ENCODE data around the gene EVI5. TPM values are rescaled to one million over a fixed set of nuclear protein-coding genes. Genes with fewer than 3 reads are reported as not detected.
A peak's percentile ranks its signal among the peaks of the same experiment; 100 is the strongest.
"Not testable (repeated sequence)": the region's sequence is repeated elsewhere in the genome, so short reads cannot be mapped to it uniquely, and the experiment has no call there.

The EVI5 gene
- total RNA-seq, 1 experiment from 2014 or later: 7.2 TPM

- DNase-seq (ENCODE audit: low read depth): peak; percentile 32
These were observed 35.8 kb downstream of the EVI5 start for GRCh38 chr1:92749024-92749634.

GRCh38 chr1:92748138-92748537 is 36.8 kb downstream of the EVI5 start:
- DNase-seq (ENCODE audit: low read depth): no peak

- DNase-seq (ENCODE audit: low read depth): no peak
These were observed 37.2 kb downstream of the EVI5 start for GRCh38 chr1:92747735-92748134.

GRCh38 chr1:92746255-92746654 is 38.7 kb downstream of the EVI5 start:
- DNase-seq (ENCODE audit: low read depth): not testable (repeated sequence)

- DNase-seq (ENCODE audit: low read depth): no peak
These were observed 41.7 kb downstream of the EVI5 start for GRCh38 chr1:92743221-92743620.

GRCh38 chr1:92739669-92740524 is 45.0 kb downstream of the EVI5 start:
- no peak for DNase-seq (ENCODE audit: low read depth)

GRCh38 chr1:92736395-92736794 is 48.5 kb downstream of the EVI5 start:
- DNase-seq (ENCODE audit: low read depth): peak; percentile 2

- no peak for DNase-seq (ENCODE audit: low read depth)
These were observed 54.4 kb downstream of the EVI5 start for GRCh38 chr1:92730476-92730875.

- no peak for DNase-seq (ENCODE audit: low read depth)
These were observed 56.2 kb downstream of the EVI5 start for GRCh38 chr1:92728697-92729096.

- DNase-seq (ENCODE audit: low read depth): not testable (repeated sequence)
These were observed 61.2 kb downstream of the EVI5 start for GRCh38 chr1:92723713-92724112.

GRCh38 chr1:92721886-92722285 is 63.0 kb downstream of the EVI5 start:
- DNase-seq (ENCODE audit: low read depth): no peak

GRCh38 chr1:92721157-92721556 is 63.8 kb downstream of the EVI5 start:
- DNase-seq (ENCODE audit: low read depth): not testable (repeated sequence)

GRCh38 chr1:92715476-92715951 is 69.4 kb downstream of the EVI5 start:
- not testable (repeated sequence) for DNase-seq (ENCODE audit: low read depth)

GRCh38 chr1:92713939-92714338 is 71.0 kb downstream of the EVI5 start:
- DNase-seq (ENCODE audit: low read depth): no peak

- DNase-seq (ENCODE audit: low read depth): no peak
These were observed 73.3 kb downstream of the EVI5 start for GRCh38 chr1:92711473-92712165.

- peak; percentile 40 for DNase-seq (ENCODE audit: low read depth)
These were observed 75.2 kb downstream of the EVI5 start for GRCh38 chr1:92709738-92710137.

- DNase-seq (ENCODE audit: low read depth): no peak
These were observed 76.4 kb downstream of the EVI5 start for GRCh38 chr1:92708368-92708950.

GRCh38 chr1:92707709-92708108 is 77.2 kb downstream of the EVI5 start:
- DNase-seq (ENCODE audit: low read depth): no peak

- no peak for DNase-seq (ENCODE audit: low read depth)
These were observed 77.6 kb downstream of the EVI5 start for GRCh38 chr1:92707292-92707691.

- DNase-seq (ENCODE audit: low read depth): no peak
These were observed 79.5 kb downstream of the EVI5 start for GRCh38 chr1:92705446-92705845.

GRCh38 chr1:92701147-92701546 is 83.8 kb downstream of the EVI5 start:
- DNase-seq (ENCODE audit: low read depth): no peak

- no peak for DNase-seq (ENCODE audit: low read depth)
These were observed 86.0 kb downstream of the EVI5 start for GRCh38 chr1:92698932-92699331.

Data from HT1080 (cell line).